Stimulated activated CD8-positive, alpha-beta memory T cell treated with anti-CD3 and anti-CD28 coated beads, Interleukin-4, amount 100 ng/mL, for 1 hour (primary cell): ENCODE data around the gene POLR2C.

Source experiments
- DNase-seq, 2 donors: peaks; one replicate each; pipeline ENCODE4 v3.0.0-alpha.2; 2020; ENCODE audit warnings: low read depth in 2 of 2, low spot score in 1 of 2

Gene POLR2C

DNA sequence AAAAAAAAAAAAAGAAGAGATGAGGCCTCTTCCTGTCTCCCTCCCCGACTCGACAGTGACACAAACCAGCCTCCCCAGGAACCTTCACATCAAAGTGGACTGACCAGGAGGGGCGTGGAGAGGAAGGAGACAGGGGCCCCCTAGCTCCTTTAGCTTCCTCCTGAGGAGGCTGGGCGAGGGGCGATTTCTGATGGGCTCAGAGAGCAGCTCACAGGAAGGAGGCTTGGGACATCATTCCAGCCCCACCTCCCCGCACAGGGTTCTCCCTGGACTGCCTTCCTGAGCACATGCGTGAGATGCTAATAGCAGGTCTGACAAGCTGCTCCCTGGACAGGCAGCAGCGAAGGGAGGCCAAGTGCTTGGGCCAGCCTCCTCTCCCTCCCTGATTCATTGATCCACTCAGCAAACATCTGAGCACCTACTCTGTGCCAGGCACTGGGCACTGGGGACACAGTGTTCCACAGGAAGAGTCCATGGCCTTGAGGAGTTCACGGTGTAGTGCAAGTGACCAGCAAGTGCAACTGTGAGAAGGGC lies 38.2 kb downstream of the POLR2C start:
- no peak for DNase-seq

DNA sequence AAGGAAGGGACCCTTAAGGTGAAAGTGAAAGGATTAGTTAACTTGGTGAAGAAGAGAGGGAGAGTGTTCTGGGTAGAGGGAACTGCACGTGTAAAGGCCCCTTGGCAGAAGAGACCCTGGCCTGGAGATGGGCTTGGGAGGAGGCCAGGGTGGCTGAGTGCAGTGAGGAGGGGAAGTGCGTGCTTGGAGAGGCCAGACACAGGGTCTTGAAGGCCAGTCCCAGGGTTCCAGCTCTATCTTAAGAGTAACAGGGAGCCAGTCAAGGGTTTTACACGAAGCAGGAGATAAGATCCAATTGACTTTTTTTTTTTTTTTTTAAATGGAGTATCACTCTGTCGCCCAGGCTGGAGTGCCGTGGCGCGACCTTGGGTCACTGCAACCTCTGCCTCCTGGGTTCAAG lies 39.0 kb downstream of the POLR2C start:
- no peak for DNase-seq

DNA sequence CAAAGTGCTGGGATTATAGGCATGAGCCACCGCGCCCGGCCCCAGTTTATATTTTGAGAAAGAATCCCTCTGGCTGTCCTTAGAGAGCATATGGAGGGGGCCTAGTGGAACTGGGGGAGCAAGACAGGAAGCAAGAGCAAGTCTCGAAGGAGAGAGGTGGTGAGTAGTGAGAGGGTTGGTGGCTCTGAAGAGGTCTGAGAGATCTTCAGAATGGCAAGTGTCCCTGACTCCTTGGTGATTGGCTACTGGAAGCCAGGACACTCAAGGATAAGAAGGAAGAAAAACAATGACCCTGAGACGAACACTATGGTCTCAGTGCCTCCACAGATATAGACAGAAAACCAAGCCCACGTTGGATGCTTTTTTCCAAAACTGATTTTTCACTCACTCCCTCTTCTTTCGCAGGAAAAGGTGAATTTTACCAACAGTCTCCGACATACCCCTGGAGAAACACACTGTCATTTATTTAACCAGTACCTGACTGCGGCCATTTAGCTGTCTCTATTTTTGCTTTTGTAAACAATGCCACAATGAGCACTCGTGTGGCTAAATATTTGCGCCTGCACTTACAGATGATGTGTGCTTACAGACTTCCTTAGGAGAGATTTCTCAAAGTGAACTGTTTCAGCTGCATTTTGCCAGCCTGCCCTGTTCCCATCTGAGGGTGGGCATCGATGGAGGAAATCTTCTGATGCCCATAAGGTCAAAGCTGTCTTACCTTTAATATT lies 39.7 kb downstream of the POLR2C start:
- DNase-seq = no peak

DNA sequence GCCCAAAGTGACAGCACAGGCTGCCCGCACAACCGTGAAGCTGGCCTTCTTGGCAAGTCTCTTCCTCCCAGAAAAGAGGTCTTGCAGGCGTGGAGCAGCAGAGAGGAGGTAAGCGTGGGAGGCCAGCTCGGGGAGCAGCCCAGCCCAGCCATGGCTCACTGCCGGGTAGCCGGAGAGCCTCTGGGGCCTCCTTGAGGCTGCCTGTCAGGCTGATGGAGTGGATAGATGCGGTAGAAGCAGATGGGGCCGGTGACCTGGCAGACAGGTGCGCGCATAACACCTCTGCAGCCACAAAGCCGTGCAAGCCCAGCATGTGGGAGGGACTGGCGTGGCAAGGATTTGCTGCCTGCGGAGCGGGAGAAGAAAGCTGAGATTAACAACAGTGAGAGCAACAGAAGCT lies 40.9 kb downstream of the POLR2C start:
- no peak for DNase-seq

DNA sequence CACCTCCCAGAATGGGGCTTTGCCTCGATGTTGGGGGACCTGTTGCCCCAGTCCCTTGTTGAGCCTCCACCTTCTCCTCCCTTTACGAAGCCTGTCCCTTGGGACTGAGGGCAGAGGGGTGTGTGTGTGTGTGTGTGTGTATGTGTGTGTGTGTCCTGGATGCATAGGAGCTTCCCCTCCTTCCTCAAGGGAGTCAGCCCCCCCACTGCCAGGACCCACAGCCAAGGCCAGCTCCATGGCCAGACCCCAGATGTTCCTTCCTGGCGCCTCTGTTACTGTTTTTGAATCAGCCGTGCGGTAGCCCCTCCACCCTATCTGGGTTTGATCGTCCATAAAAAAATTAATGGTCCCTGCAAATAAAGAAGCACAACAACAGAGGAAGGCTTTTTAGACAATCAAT lies 41.5 kb downstream of the POLR2C start:
- DNase-seq = no peak

DNA sequence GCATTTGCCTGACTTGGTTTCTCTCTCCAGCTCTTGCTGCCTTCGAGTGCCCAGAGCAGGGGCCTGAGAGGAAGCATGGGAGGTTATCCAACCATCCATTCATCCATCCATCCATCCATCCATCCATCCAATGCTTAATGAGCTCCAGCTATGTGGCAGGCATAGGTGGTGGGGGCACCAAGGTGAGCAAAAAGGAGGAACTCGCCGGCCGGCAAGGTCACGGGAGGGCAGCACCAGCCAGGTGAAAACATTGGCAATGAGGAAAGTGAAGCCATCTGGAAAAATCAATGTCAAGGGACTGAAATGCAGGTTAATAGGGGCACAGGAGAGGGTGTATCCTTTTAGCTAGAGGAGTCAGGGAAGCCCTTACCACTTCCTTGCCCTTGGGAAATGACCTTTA lies 42.0 kb downstream of the POLR2C start:
- no peak for DNase-seq

DNA sequence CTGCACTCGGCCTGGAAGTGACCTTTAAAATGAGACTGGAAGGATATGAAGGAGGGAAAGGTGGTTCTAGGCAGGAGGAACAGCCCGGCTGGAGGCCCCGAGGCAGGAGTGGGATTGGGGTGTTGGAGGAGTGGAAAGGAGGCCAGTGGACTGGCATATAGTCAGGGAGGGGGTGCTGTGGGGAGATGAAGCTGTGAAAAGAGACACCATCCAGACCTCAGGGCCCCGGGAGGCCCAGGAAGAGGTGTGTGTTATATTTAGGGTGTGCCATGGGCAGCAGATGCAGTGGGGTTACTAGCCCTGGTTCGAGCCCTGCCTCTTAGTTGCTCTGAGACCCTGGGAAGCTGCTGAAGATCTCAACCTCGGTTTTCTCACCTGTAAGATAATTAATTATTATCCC lies 42.7 kb downstream of the POLR2C start:
- no peak for DNase-seq

DNA sequence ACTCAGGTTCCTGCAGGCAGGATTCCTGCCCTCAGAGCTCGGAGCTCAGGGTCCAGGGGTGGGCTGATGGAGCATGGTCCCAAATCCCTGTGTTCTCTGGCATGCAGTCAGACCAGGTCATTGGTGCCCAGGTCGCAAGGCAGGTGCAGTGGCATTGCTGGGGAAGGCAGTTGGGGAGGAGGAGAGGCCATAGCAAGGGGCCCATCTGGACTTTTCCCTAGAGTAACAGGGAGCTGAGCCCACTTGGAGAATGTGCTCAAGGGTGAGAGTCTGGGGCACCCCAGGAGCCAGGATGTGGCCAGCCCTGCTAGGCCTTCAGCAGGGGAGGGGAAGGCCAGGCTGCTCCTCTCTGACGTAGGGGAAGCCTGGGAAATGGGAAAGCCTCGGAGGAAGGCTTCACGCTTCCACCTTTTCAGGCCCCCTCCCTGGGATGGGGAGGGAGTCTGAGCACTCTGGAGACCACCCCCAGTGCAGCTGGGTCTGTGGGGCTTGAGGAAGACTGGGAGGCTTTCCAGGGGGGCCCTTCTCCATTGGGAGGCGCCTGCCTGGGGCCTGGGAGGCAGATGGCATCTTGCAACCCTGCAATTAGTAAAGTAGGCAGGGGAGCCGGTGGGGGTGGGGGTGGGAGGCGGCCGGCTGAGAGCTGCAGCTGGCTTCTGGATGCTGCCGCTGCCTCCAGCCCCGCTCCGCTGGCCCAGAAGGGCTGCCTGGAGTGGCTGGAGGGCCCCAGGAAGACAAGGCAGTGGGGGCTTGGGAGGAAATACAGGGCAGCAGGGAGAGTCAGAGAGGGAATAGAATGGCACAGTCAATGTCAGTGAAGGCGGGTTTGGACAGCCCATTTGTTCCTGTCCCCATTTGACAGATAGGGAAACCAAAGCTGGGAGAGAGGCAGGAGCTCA lies 44.9 kb downstream of the POLR2C start:
- no peak for DNase-seq

DNA sequence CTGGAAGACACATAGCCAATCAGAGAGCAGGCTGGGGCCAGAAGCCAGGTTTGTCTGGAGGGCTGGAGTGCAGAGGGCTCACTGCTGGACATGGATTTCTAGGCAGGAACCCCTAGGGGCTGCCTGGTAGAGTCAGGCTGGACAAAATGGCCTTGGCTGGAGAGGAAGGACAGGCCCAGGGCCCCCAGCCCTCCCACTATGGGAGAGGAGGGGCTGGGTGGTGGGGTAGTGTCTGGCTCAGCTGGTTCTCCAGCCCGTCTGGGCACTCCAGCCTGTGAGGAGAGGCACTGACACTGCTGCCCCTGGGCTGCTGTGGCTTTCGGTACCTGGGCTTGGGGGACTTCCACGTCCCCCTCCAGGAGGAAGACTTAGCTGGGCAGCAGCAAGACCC lies 45.6 kb downstream of the POLR2C start:
- no peak for DNase-seq

DNA sequence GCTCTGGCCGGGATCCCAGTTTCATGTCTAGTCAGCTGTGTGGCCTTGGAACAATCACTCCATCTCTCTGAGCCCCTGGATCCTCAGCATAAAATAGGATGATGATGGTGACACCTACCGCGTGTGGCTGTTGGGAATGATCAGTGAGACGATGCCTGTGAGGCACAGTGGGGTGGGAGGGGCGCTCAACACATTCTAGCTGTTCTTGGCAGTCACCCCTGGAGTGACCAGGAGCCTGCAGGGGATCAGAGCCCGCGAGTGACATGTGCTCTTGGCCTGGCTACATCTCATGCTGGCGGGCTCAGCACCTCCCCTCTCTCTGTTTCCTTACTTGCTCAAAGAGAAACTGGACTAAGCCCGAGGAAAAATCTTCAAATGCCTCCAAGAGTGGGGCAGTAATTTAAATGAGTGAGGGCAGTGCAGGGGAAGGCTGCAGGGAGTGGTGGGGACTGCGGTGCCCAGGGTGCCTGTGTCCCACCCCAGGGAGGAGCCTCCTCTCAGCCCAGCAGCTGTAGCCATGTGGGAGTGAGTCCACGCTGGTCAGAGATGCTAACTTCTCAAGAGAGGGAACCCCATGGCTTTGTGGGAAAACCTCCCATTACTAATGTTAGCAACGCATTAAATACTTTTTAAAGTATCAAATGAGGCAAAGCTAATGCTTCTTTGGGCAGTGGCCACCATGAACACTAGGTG lies 46.9 kb downstream of the POLR2C start:
- DNase-seq = no peak

DNA sequence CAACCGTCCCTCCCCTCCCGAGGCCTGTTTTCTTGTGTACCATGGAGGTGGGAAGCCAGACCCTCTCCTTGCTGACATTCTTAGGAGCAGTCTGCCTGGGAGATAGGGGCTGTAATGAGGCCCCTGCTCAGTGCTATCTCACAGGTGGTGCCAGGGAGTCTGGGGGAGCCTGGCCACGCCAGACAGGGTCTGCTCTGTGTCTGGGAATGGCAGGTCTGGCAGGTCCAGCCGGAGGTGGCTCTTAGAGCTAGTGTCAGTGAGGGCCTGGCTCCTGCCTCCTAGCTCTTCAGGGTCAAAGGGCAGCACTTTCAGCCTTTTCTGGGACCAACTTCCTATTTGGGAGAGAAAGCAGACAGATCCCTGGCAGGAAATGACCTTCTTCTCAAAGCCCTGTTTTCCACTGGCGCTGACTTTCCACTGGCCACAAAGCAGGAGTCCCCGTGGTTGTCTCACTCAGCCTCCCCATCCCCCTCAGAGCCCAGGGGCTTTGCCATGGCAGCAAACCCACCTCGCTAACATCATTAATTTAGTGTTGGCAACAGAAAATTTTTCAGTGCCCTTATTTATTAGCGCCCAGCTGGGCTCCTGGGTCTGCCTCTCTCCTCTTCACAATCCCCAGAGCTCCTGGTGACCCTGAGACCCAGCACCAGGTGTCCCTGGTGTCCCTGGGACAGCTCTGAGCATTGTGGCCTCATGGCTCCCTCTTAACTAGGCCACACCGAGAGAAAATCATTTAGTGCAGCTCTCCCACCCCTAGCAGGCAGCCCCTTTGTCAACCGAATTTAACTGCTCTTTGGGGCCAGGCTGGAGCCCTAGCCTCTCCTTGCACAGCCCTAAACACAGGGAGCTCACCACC lies 47.8 kb downstream of the POLR2C start:
- DNase-seq = no peak

DNA sequence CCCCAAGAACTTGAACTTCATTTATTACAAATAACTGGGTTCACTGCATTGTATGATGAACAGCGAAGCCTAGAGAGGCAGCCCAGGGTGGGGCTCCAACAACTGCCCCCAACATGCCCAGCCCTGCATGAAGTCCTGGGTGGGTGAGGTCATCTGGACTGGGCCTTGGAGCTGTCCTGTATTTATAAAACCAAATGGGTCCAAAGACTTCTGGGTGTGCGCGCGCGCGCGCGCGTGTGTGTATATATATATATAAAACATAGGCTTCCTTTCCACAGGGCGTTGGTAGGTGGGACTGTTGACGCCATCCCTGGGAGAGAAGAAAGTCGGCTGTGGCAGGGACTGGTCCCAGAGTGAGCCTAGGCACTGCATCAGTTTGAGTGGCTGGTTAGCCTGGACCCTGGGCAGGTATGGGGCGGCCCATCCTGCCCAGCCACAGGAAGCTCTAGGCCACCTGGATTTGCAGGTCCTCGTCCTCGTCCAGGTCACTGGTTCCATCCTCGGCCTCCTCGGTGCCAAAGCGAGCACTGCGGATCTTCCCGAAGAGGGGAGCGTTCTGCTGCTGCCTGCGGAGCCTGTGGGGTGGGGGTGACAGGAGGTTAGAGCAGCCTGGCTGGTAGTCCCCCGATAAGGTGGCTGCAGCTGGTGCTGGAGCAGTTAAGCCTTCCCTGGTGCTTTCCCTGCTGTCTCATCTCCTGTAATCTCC lies 50.0 kb downstream of the POLR2C start:
- DNase-seq = no peak

DNA sequence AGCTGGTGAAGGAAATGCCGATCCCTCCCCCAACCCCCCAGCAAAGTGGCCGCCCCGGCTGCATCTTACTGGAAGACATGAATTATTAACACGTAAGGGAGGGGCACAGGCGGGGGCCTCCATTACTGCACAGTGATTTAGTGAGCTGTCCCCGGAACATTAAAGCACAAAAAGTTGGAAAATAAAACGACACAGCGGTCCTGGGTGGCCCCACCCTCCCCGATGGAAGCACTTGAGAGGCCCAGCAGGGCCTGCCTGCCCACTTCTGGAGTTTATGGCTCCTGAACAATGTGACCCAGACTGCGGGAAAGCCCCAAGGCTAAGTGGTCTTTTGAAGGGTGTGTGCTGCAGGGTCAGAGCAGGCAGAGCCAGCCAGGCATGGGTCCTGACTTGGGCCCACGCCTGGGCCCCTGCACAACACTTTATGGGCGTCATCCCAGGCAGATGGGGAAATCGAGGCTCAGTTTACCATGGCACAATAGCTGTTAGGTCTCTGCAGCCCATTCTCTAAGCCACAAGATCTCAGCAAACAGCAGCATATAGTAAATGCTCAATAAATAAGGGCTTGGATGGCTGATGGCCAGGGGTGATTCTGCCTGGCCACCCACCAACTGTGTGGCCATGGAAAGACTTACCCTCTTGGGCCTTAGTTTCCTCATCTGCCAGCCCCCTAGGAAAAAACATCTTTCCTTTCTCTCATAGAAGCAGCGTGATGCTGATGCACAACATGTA lies 51.1 kb downstream of the POLR2C start:
- no peak for DNase-seq

DNA sequence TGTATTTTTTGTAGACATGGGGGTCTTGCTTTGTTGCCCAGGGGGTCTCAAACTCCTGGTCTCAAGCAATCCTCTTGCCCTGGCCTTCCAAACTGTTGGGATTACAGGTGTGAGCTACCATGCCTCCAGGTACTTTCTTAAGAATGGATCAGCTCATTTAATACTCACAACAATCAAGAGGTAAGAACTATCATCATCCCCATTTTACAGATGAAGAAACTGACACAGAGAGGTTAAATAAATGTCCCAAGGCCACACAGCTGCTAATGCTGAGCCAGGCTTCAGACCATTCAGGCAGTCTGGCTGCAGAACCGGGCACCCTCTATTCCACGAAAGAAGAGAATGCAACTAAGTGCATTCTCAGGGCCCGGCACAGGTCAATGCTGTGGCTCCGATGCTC lies 51.9 kb downstream of the POLR2C start:
- no peak for DNase-seq

DNA sequence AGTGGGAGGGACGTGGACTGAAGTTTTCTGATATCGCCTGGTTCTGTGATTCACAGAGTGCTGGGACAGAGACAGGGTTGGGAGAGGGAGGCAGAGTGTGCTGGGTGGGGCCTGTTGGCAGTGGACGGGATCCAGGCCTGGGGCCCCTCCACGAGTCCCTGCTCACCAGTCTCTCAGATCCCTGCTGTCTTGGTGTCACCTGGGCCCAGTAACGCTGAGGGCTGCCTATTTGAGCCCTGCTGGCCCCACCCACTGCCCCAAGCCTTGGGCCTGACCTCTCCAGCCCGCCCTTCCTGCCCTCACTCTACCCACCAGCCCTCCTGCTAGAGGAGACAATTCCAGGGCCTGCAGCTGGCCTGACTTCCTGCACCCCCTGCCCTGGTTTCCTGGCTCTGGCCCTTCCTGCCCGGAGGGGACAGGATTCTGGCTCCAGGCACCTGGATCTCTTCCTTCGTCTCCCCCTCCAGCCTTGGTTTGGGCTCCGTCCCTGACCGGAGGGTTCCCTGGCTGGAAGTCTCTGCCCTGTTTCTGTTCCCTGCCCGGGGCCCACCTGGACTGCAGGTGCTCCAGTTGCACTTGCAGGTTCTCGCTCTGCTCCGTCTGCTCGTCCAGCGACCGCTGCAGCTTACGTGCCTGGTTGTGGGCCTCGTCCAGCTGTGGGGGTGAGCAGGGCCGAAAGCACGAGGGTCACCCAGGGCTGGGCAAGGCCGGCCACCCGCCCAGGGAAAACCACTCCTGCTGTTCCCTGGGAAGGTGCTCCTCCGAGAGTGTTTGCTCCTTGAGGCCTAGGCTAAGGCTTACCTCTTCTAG lies 52.5 kb downstream of the POLR2C start:
- no peak for DNase-seq

DNA sequence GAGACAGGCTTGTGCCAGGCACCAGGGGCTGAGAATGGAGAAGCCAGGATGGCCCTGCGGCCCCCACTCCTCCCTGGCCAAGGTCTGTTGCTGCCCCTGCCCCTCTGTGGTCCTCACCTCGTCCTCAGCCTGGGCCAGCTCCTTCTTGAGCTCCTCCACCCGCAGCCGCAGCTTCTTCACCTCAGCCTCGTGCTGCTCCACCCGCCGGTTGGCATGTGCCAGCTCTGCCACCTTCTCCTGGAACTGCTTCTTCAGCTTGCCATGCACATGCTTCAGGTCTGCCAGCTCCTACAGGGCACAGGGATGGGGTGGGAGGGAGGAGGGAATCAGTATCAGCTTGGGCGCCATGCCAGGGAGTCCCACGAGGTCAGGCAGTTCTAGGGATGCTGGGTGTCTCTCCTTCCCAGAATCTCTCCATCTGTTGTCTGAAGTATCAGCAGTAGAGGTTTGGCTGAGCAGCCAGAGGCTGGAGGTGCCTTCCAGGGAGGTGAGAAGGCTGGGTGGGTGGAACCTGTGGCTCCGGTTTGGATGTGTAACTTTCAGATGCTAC lies 53.8 kb downstream of the POLR2C start:
- DNase-seq = no peak

DNA sequence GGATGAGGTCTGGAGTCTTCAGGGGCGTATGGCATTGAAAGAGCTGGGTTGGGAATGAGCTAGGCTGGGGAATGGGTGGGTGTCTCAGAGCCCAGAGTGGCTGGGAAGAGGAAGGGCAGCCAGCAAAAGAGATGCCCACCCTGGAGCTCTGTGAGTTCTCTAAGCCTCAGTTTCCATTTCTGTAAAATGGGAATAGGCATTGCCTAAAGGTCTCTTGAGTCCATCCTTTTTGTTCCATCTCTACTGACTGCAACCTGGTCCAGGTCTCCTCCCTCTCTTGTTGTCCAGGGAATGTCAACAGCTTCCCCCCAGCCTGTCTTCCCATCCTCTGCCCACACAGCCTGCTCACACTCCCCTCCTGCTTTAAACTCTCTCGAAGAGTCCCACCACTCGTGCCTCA lies 54.3 kb downstream of the POLR2C start:
- no peak for DNase-seq
